ENCODE data around the gene COL3A1. TPM values are rescaled to one million over a fixed set of nuclear protein-coding genes. Genes with fewer than 3 reads are reported as not detected.

The COL3A1 gene
- total RNA-seq, result 7,546 and 8,171 TPM in 2 replicates
- long read RNA-seq, full-length matches to known transcripts, result 4,591 of 9,632 reads
- long read RNA-seq, partial matches to known transcripts, result 4,644 of 9,632 reads
- long read RNA-seq, other reads (novel, unspliced or antisense), result 397 of 9,632 reads

GRCh38 chr2:188974164-188974563, at the start of gene COL3A1:
Gene COL3A1, plus strand, starts transcription at chr2:188974373. Its CDS starts 117 bp downstream, at chr2:188974490.
- H3K4me3 Mint-ChIP-seq (ENCODE audit: unreplicated experiment), result peak within 1 kb of the TSS; percentile 97
- peak within 1 kb of the TSS; percentile 95 for H3K27ac Mint-ChIP-seq (ENCODE audit: unreplicated experiment)
- H3K27me3 Mint-ChIP-seq (ENCODE audit: unreplicated experiment), result no peaks in the 10 kb centered on the region
- peaks cover 23% of the 10 kb centered on the region for H3K36me3 Mint-ChIP-seq (ENCODE audit: unreplicated experiment)
- DNase-seq (ENCODE audit: extremely low spot score, unreplicated experiment), result peak; percentile 84
- no peaks in the 10 kb centered on the region for H3K9me3 Mint-ChIP-seq (ENCODE audit: unreplicated experiment)
- H3K4me1 Mint-ChIP-seq (ENCODE audit: unreplicated experiment), result peaks cover 50% of the 10 kb centered on the region
- TF ChIP-seq CTCF (IDR thresholded peaks at IDR 0.05), result no peak

- Mint-ChIP-seq H3K27me3 (ENCODE audit: unreplicated experiment) (no peaks in the 10 kb centered on the region), H3K27ac (ENCODE audit: unreplicated experiment) (no peak overlapping the region), H3K36me3 (ENCODE audit: unreplicated experiment) (peaks cover 15% of the 10 kb centered on the region), H3K4me1 (ENCODE audit: unreplicated experiment) (peaks cover 5% of the 10 kb centered on the region), H3K9me3 (ENCODE audit: unreplicated experiment) (peaks cover 49% of the 10 kb centered on the region), H3K4me3 (ENCODE audit: unreplicated experiment) (no peak overlapping the region)
- TF ChIP-seq CTCF (IDR thresholded peaks at IDR 0.05), result no peak
- DNase-seq (ENCODE audit: extremely low spot score, unreplicated experiment), result no peak
Measured at GRCh38 chr2:188928643-188929042, 45.5 kb upstream of the COL3A1 start.

- peaks cover 7% of the 10 kb centered on the region for H3K4me1 Mint-ChIP-seq (ENCODE audit: unreplicated experiment)
- H3K27ac Mint-ChIP-seq (ENCODE audit: unreplicated experiment), result no peak overlapping the region
- no peak for DNase-seq (ENCODE audit: extremely low spot score, unreplicated experiment)
Measured at GRCh38 chr2:188931361-188931760, 42.8 kb upstream of the COL3A1 start.

GRCh38 chr2:188937228-188938220, 36.6 kb upstream of the COL3A1 start:
- no peak overlapping the region for H3K4me3 Mint-ChIP-seq (ENCODE audit: unreplicated experiment)
- peak overlapping the region; percentile 92 for H3K27ac Mint-ChIP-seq (ENCODE audit: unreplicated experiment)
- no peaks in the 10 kb centered on the region for H3K36me3 Mint-ChIP-seq (ENCODE audit: unreplicated experiment)
- peaks cover 28% of the 10 kb centered on the region for H3K4me1 Mint-ChIP-seq (ENCODE audit: unreplicated experiment)
- H3K9me3 Mint-ChIP-seq (ENCODE audit: unreplicated experiment), result no peaks in the 10 kb centered on the region
- H3K27me3 Mint-ChIP-seq (ENCODE audit: unreplicated experiment), result no peaks in the 10 kb centered on the region
- DNase-seq (ENCODE audit: extremely low spot score, unreplicated experiment), result no peak
- no peak for TF ChIP-seq CTCF (IDR thresholded peaks at IDR 0.05)

More at GRCh38 chr2:188931361-188931760, 42.8 kb upstream of the COL3A1 start:
- no peaks in the 10 kb centered on the region for H3K27me3 Mint-ChIP-seq (ENCODE audit: unreplicated experiment)
- no peak for TF ChIP-seq CTCF (IDR thresholded peaks at IDR 0.05)
- H3K9me3 Mint-ChIP-seq (ENCODE audit: unreplicated experiment), result peaks cover 39% of the 10 kb centered on the region
- no peak overlapping the region for H3K4me3 Mint-ChIP-seq (ENCODE audit: unreplicated experiment)
- peaks cover 14% of the 10 kb centered on the region for H3K36me3 Mint-ChIP-seq (ENCODE audit: unreplicated experiment)

GRCh38 chr2:188940171-188940570, 34.0 kb upstream of the COL3A1 start:
- no peaks in the 10 kb centered on the region for H3K27me3 Mint-ChIP-seq (ENCODE audit: unreplicated experiment)
- H3K4me1 Mint-ChIP-seq (ENCODE audit: unreplicated experiment), result peaks cover 28% of the 10 kb centered on the region
- H3K36me3 Mint-ChIP-seq (ENCODE audit: unreplicated experiment), result no peaks in the 10 kb centered on the region
- TF ChIP-seq CTCF (IDR thresholded peaks at IDR 0.05), result no peak
- H3K9me3 Mint-ChIP-seq (ENCODE audit: unreplicated experiment), result no peaks in the 10 kb centered on the region
- DNase-seq (ENCODE audit: extremely low spot score, unreplicated experiment), result no peak
- H3K4me3 Mint-ChIP-seq (ENCODE audit: unreplicated experiment), result no peak overlapping the region
- H3K27ac Mint-ChIP-seq (ENCODE audit: unreplicated experiment), result no peak overlapping the region
